ENCODE results near the gene NEURL4. TPM values are rescaled to one million over a fixed set of nuclear protein-coding genes. Genes with fewer than 3 reads are reported as not detected.
A peak's percentile ranks its signal among the peaks of the same experiment; 100 is the strongest.

NEURL4 gene
- total RNA-seq, 2 donors from 2014 or later: 24.4 to 45.3 TPM

GRCh38 chr17:7329997-7330637 is 982 bp upstream of the NEURL4 start:
- Histone ChIP-seq H3K4me3 (peak overlapping the region; percentile 93), H3K27ac (peak overlapping the region; percentile 88 to 98), H3K4me1 (ENCODE audit: control insufficient read depth in 1 of 2, low read depth in 2 of 2) (peaks cover 3 to 17% of the 10 kb centered on the region in 2 donors), H3K9me3 (no peaks in the 10 kb centered on the region), H3K27me3 (replicated peaks; ENCODE audit: insufficient read depth) (no peaks in the 10 kb centered on the region), H3K36me3 (peaks cover 9% of the 10 kb centered on the region)
- ATAC-seq (ENCODE audit: insufficient number of reproducible peaks, low FRiP score, low read depth) (peak; percentile 74), DNase-seq (ENCODE audit: low spot score) (no peak)
- TF ChIP-seq CTCF (IDR thresholded peaks at IDR 0.05): no peak

DNA sequence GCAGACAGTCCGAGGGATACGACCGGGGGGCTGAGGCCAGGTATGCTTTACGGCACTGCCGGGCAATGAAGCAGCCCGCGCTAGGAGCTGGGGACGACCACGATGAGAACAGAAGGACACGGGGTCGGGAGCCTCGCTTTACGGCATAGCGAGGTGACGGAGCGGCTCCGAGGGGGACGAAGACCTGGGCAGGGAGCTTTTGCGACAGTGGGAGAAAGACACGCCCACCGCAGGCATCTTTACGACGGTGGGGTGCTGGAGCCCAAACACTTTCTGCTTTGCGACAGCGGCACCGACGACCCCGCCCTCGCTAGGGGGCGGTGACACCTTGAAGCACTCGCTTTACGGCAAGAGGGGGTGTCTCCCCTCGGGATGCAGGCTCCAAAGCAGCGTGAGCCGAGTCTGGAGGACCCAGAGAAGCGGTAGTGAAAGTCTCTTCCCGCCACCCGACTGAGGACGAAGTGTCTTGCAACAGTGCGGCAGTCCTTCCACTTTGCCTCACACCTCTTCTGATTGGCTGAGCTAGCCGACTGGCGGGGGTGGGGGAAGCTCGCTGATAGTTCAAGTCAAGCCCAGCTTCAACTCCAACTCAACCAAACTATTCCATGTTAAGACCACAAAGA is 350 bp upstream of the NEURL4 start:
- Histone ChIP-seq H3K27me3 (replicated peaks; ENCODE audit: insufficient read depth) (no peaks in the 10 kb centered on the region), H3K27ac (peak overlapping the region; percentile 88 to 98), H3K36me3 (peaks cover 10% of the 10 kb centered on the region), H3K9me3 (no peaks in the 10 kb centered on the region), H3K4me3 (peak overlapping the region; percentile 93), H3K4me1 (ENCODE audit: control insufficient read depth in 1 of 2, low read depth in 2 of 2) (peaks cover 3 to 17% of the 10 kb centered on the region in 2 donors)
- TF ChIP-seq CTCF (IDR thresholded peaks at IDR 0.05): no peak
- ATAC-seq (ENCODE audit: insufficient number of reproducible peaks, low FRiP score, low read depth) (peak; percentile 78), DNase-seq (ENCODE audit: low spot score) (peak; percentile 95)

DNA sequence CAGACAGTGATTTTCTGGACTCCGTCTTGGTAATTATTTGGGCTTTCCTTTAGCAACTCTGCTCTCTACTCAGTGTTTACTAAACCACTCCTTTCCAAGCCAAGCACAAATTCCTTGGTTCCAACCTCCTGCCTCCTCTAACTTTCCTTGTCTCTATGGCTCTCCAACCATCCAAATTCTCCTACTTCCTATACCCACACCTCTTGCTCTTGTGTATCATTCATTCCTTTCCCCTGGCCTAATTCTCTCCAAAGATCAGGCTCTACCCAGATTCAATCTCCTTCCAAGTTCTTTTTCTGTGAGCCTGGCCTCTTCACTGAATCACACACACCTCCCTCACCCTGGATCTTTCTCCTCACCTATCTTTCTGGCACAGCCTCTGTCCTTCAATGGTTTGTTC is 1.1 kb downstream of the NEURL4 start:
- ATAC-seq (ENCODE audit: insufficient number of reproducible peaks, low FRiP score, low read depth) (no peak), DNase-seq (ENCODE audit: low spot score) (no peak)
- Histone ChIP-seq H3K4me3 (no peak overlapping the region), H3K27me3 (replicated peaks; ENCODE audit: insufficient read depth) (no peaks in the 10 kb centered on the region), H3K4me1 (ENCODE audit: control insufficient read depth in 1 of 2, low read depth in 2 of 2) (peaks cover 3 to 17% of the 10 kb centered on the region in 2 donors), H3K36me3 (peaks cover 20% of the 10 kb centered on the region), H3K27ac (peak overlapping the region in 1 of 2 donors; percentile 98), H3K9me3 (no peaks in the 10 kb centered on the region)
- TF ChIP-seq CTCF (IDR thresholded peaks at IDR 0.05): no peak

DNA sequence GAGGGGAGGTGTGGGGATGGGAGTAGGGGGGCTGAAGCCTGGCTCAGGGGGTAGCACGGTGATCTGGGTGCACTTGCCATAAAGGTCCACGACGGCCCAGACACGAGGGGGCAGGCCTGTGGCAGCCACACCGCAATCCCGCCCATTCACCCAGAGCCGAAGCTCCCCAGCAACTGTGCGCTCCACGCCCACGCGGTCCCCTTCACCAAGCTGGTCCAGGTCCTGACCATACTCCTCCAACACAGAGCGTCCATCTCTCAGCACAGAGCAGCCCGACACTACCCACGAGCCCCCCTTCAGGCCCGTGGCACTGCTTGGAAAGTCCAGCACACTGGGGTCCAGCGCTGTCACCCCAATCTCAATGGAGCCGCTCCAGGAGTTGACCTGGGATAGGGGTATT is 1.6 kb downstream of the NEURL4 start:
- no peaks in the 10 kb centered on the region for H3K9me3 ChIP-seq
- H3K4me1 ChIP-seq (ENCODE audit: control insufficient read depth in 1 of 2, low read depth in 2 of 2): peaks cover 3 to 17% of the 10 kb centered on the region in 2 donors
- ATAC-seq (ENCODE audit: insufficient number of reproducible peaks, low FRiP score, low read depth) (no peak), DNase-seq (ENCODE audit: low spot score) (no peak)
- TF ChIP-seq CTCF (IDR thresholded peaks at IDR 0.05): no peak
- peaks cover 25% of the 10 kb centered on the region for H3K36me3 ChIP-seq
- no peak overlapping the region for H3K27ac ChIP-seq
- no peak overlapping the region for H3K4me3 ChIP-seq
- no peaks in the 10 kb centered on the region for H3K27me3 ChIP-seq (replicated peaks; ENCODE audit: insufficient read depth)

DNA sequence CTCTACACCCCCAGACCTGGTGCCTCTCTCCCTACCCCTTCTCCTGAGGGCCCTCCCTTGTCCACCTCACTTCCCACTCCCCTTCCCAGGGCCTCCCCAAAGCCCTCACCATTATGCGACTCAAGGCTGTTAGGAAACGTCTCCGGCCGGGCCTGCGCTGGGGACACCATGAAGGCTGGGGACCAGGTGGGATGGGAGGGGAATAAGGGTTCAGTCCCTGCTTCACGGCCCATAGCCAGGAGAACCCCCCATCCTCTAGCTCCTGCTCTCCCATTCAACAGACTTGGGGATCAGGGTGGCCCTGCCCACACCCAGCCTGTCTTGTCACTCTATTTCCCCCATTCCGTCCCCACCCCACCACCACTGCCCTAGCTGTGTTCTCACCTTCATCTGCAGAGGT is 2.1 kb downstream of the NEURL4 start:
- peaks cover 29% of the 10 kb centered on the region for H3K36me3 ChIP-seq
- DNase-seq (ENCODE audit: low spot score): no peak
- no peak overlapping the region for H3K27ac ChIP-seq
- no peak overlapping the region for H3K4me3 ChIP-seq
- no peak for ATAC-seq (ENCODE audit: insufficient number of reproducible peaks, low FRiP score, low read depth)
- peaks cover 3 to 17% of the 10 kb centered on the region in 2 donors for H3K4me1 ChIP-seq (ENCODE audit: control insufficient read depth in 1 of 2, low read depth in 2 of 2)
- H3K9me3 ChIP-seq: no peaks in the 10 kb centered on the region
- no peaks in the 10 kb centered on the region for H3K27me3 ChIP-seq (replicated peaks; ENCODE audit: insufficient read depth)
- TF ChIP-seq CTCF (IDR thresholded peaks at IDR 0.05): no peak

All from thoracic aorta (tissue), 2 donors.